OCI-LY1 (cell line): ENCODE measurements around the gene SV2B.
"Not testable (repeated sequence)": the region's sequence is repeated elsewhere in the genome, so short reads cannot be mapped to it uniquely, and the experiment has no call there.

Source experiments
- H2AFZ ChIP-seq: fragments of 200-600 bp; sonication (generic), shearing (Covaris generic); 2 replicates; pipeline ENCODE4 v1.6.0; 2014; ENCODE audit warnings: antibody characterized with exemption, mild to moderate bottlenecking, low read length
- H3F3A ChIP-seq: fragments of 200-600 bp; sonication (generic), shearing (Covaris generic); 2 replicates; pipeline ENCODE4 v1.6.0; 2014; ENCODE audit warnings: mild to moderate bottlenecking, antibody characterized with exemption, low read length, moderate library complexity; ENCODE audit not compliant: insufficient read depth
- H3K27ac ChIP-seq: fragments of 200-600 bp; sonication (generic); 2 replicates; pipeline ENCODE4 v1.5.1; 2014; ENCODE audit warnings: low read length, mixed run types, mild to moderate bottlenecking, low read depth; ENCODE audit not compliant: poor library complexity, severe bottlenecking
- H3K27me3 ChIP-seq: fragments of 200-600 bp; sonication (generic); 2 replicates; pipeline ENCODE4 v1.6.0; 2014; ENCODE audit warnings: antibody characterized with exemption, mild to moderate bottlenecking, low read length, moderate library complexity; ENCODE audit not compliant: insufficient read depth
- H3K36me3 ChIP-seq: fragments of 200-600 bp; sonication (generic); 2 replicates; pipeline ENCODE4 v1.6.1; 2014; ENCODE audit warnings: mild to moderate bottlenecking, antibody characterized with exemption, low read length, moderate library complexity, mixed read lengths; ENCODE audit not compliant: insufficient read depth
- H3K4me1 ChIP-seq: fragments of 200-600 bp; sonication (generic); 2 replicates; pipeline ENCODE4 v1.5.1; 2014; ENCODE audit warnings: mild to moderate bottlenecking, low read length, moderate library complexity; ENCODE audit not compliant: insufficient read depth, severe bottlenecking
- H3K4me2 ChIP-seq: fragments of 200-600 bp; sonication (generic), shearing (Covaris generic); 2 replicates; pipeline ENCODE4 v1.6.1; 2014; ENCODE audit warnings: low read length
- H3K4me3 ChIP-seq: fragments of 200-600 bp; sonication (generic); 2 replicates; pipeline ENCODE4 v1.5.1; 2014; ENCODE audit warnings: low read length, low read depth, mild to moderate bottlenecking, mixed read lengths; ENCODE audit not compliant: poor library complexity, severe bottlenecking
- H3K79me2 ChIP-seq: fragments of 200-600 bp; shearing (Covaris generic); 2 replicates; pipeline ENCODE4 v1.6.1; 2016; ENCODE audit warnings: mixed run types, low read length, mixed read lengths; ENCODE audit not compliant: insufficient read depth
- H3K9ac ChIP-seq: fragments of 200-600 bp; sonication (generic), shearing (Covaris generic); 2 replicates; pipeline ENCODE4 v1.6.1; 2014; ENCODE audit warnings: mild to moderate bottlenecking, low read length, mixed read lengths
- H3K9me2 ChIP-seq: fragments of 200-600 bp; sonication (generic), shearing (Covaris generic); 2 replicates; pipeline ENCODE4 v1.6.1; 2014; ENCODE audit warnings: low read depth, mild to moderate bottlenecking, low read length, mixed read lengths
- H3K9me3 ChIP-seq: fragments of 200-600 bp; shearing (Covaris generic); 2 replicates; pipeline ENCODE4 v1.6.1; 2014; ENCODE audit warnings: low read length, mixed read lengths
- H4K20me1 ChIP-seq: fragments of 200-600 bp; sonication (generic), shearing (Covaris generic); 2 replicates; pipeline ENCODE4 v1.6.0; 2016; ENCODE audit warnings: mild to moderate bottlenecking, low read length; ENCODE audit not compliant: insufficient read depth
- EZH2 ChIP-seq: fragments of 200-600 bp; sonication (generic), shearing (Covaris generic); IDR thresholded peaks from 2 replicates; pipeline ENCODE4 v1.8.0; 2017; ENCODE audit warnings: borderline replicate concordance, mixed run types, mild to moderate bottlenecking, antibody characterized with exemption, low read length, moderate library complexity, mixed read lengths
- TF ChIP-seq, protein P1 (sequence below): fragments of 200-600 bp; sonication (generic), shearing (Covaris generic); IDR thresholded peaks from 2 replicates; pipeline ENCODE4 v1.5.1; 2017; ENCODE audit warnings: mild to moderate bottlenecking, antibody characterized with exemption, low read length, moderate library complexity, mixed read lengths

SV2B gene

DNA sequence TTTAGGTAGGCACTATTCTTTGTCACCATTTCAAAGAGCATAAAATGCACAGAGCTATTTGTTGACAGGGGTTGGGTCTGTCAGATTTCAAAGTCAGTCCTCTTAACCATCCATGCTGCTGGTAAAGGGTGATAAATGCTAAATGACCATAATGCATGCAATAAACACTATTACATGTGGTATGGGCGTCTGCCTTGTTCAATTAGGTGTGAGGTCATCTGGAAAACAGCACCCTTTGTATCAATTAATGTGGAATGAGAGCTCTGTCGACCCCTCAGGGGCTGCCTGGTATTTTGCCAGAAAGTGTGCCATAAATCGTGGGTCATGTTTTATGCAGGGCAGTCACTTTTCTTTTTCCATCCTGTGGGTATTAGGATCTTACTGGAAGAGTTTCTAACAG, 235.6 kb downstream of the SV2B start:
- no peaks in the 10 kb centered on the region for H3K79me2 ChIP-seq
- H3K4me3 ChIP-seq, result no peak overlapping the region
- H3K27me3 ChIP-seq, result no peaks in the 10 kb centered on the region
- H3F3A ChIP-seq, result no peaks in the 10 kb centered on the region
- no peak overlapping the region for H3K9ac ChIP-seq
- TF ChIP-seq, protein P1, sequence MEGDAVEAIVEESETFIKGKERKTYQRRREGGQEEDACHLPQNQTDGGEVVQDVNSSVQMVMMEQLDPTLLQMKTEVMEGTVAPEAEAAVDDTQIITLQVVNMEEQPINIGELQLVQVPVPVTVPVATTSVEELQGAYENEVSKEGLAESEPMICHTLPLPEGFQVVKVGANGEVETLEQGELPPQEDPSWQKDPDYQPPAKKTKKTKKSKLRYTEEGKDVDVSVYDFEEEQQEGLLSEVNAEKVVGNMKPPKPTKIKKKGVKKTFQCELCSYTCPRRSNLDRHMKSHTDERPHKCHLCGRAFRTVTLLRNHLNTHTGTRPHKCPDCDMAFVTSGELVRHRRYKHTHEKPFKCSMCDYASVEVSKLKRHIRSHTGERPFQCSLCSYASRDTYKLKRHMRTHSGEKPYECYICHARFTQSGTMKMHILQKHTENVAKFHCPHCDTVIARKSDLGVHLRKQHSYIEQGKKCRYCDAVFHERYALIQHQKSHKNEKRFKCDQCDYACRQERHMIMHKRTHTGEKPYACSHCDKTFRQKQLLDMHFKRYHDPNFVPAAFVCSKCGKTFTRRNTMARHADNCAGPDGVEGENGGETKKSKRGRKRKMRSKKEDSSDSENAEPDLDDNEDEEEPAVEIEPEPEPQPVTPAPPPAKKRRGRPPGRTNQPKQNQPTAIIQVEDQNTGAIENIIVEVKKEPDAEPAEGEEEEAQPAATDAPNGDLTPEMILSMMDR, result no peak
- no peak for TF ChIP-seq EZH2
- H3K4me2 ChIP-seq, result no peak overlapping the region
- no peak overlapping the region for H2AFZ ChIP-seq
- H3K9me2 ChIP-seq, result no peaks in the 10 kb centered on the region
- H3K9me3 ChIP-seq, result no peaks in the 10 kb centered on the region
- no peaks in the 10 kb centered on the region for H3K4me1 ChIP-seq
- no peak overlapping the region for H3K27ac ChIP-seq
- no peaks in the 10 kb centered on the region for H4K20me1 ChIP-seq
- no peaks in the 10 kb centered on the region for H3K36me3 ChIP-seq

- H3K9ac ChIP-seq, result no peak overlapping the region
- H3K4me1 ChIP-seq, result no peaks in the 10 kb centered on the region
- H3K9me2 ChIP-seq, result no peaks in the 10 kb centered on the region
- no peaks in the 10 kb centered on the region for H4K20me1 ChIP-seq
- H3K4me2 ChIP-seq, result no peak overlapping the region
- no peak overlapping the region for H3K4me3 ChIP-seq
- no peaks in the 10 kb centered on the region for H3K27me3 ChIP-seq
- H3K9me3 ChIP-seq, result no peaks in the 10 kb centered on the region
- no peaks in the 10 kb centered on the region for H3K36me3 ChIP-seq
- H3F3A ChIP-seq, result no peaks in the 10 kb centered on the region
- no peak overlapping the region for H2AFZ ChIP-seq
- H3K27ac ChIP-seq, result no peak overlapping the region
- no peaks in the 10 kb centered on the region for H3K79me2 ChIP-seq
- TF ChIP-seq, protein P1, result no peak
- no peak for TF ChIP-seq EZH2
These were observed 236.6 kb downstream of the SV2B start for GRCh38 chr15:91336687-91337086.

- Histone ChIP-seq H3K36me3 (no peaks in the 10 kb centered on the region), H3K9me3 (no peaks in the 10 kb centered on the region), H3K9ac (no peak overlapping the region)
These were observed 238.7 kb downstream of the SV2B start for GRCh38 chr15:91338766-91339165.

DNA sequence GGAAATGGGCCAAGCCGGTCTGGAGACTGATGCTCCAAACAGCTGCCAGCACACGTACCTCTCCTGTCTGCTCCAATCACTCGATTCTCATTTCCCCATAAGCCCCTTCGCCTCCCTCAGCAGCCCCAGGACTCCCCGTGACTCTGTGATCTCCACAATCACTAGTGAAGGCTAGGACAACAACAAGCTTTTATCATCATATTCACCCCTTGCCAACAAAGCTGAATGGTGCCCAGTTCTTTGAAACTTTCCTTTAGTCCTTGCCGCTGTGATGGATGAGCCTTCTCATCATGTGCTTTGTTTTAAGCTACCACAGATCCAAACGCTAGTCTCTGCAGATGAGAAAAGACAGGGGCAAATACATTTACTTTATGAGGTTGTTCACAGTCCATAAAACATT, 242.0 kb downstream of the SV2B start:
- Histone ChIP-seq H3K4me3 (no peak overlapping the region), H4K20me1 (no peaks in the 10 kb centered on the region), H3K4me1 (no peaks in the 10 kb centered on the region), H3K9me3 (no peaks in the 10 kb centered on the region), H3K36me3 (no peaks in the 10 kb centered on the region), H2AFZ (no peak overlapping the region), H3K4me2 (no peak overlapping the region), H3K79me2 (no peaks in the 10 kb centered on the region), H3K9me2 (no peaks in the 10 kb centered on the region), H3K27me3 (no peaks in the 10 kb centered on the region), H3K27ac (no peak overlapping the region), H3K9ac (no peak overlapping the region), H3F3A (no peaks in the 10 kb centered on the region)
- TF ChIP-seq, protein P1, result no peak

More at GRCh38 chr15:91338766-91339165, 238.7 kb downstream of the SV2B start:
- Histone ChIP-seq H3K79me2 (no peaks in the 10 kb centered on the region), H2AFZ (no peak overlapping the region), H3K27ac (no peak overlapping the region), H4K20me1 (no peaks in the 10 kb centered on the region), H3K4me3 (no peak overlapping the region), H3K4me1 (no peaks in the 10 kb centered on the region), H3K27me3 (no peaks in the 10 kb centered on the region), H3K9me2 (no peaks in the 10 kb centered on the region), H3K4me2 (no peak overlapping the region), H3F3A (no peaks in the 10 kb centered on the region)
- no peak for TF ChIP-seq EZH2

DNA sequence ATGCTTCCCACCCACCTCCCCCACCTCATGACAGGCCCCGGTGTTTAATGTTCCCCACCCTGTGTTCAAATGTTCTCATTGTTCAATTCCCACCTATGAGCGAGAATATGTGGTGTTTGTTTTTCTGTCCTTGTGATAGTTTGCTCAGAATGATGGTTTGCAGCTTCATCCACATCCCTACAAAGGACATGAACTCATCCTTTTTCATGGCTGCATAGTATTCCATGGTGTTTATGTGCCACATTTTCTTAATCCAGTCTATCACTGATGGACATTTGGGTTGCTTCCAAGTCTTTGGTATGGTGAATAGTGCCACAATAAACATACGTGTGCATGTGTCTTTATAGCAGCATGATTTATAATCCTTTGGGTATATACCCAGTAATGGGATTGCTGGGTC, 244.9 kb downstream of the SV2B start:
- H3K27me3 ChIP-seq, H3K9me3 ChIP-seq, H3K4me3 ChIP-seq: not testable (repeated sequence)

More for the DNA sequence above, 244.9 kb downstream of the SV2B start:
- not testable (repeated sequence) for H3F3A ChIP-seq, H3K9me2 ChIP-seq, H3K27ac ChIP-seq, H3K36me3 ChIP-seq, H3K4me1 ChIP-seq, H3K4me2 ChIP-seq, H2AFZ ChIP-seq, H4K20me1 ChIP-seq, H3K79me2 ChIP-seq, H3K9ac ChIP-seq
